SK-N-SH (cell line): Measurements from ENCODE around the gene RAD51.

Experiments
- SMC3 ChIP-seq: IDR thresholded peaks from 2 replicates; pipeline ENCODE4 v1.6.1; 2012; ENCODE audit warnings: low read depth, low read length, improper control_type of control experiment
- TAF1 ChIP-seq: IDR thresholded peaks from 2 replicates; pipeline ENCODE4 v1.6.1; 2012; ENCODE audit warnings: low read depth, mild to moderate bottlenecking, low read length, moderate library complexity, borderline replicate concordance

DNA sequence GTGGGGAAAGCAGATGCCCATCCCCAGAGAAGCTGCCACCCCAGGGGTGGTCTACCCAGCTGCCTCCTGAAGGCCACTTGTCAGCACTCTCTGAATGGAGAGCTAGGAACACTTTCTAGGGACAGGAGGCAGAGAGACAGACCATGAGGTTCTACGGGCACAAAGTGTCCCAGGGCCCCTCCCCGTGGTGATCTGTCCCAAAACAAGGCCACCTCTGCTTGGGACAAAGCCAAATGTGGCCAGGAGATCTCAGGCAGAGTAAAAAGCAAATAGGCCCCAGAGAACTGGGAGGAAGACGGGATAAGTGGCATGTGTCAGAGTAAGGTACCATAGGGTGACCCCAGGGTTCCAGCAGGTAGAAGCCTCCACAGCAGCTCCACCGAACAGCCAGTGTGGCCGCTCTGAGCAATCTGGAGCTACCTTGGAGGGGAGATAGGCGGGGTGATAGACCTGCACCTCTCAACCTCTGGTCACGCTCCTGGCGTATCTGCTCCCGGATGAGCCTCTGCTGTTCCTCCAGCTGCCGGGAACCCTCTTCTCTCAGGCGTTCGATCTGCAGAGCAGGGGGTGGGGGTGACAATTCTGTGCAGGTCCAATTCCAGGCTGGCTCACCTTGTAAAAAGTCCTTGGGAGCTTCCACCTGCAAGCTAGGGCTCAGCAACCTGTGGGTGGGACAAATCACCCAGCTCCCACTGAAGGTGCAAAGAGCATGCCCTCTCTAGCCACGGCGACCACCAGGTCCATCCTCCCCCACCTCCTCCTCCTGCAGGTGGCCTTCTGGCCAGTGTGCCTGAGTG is 81.0 kb downstream of the RAD51 start:
- TF ChIP-seq TAF1 = no peak
- no peak for TF ChIP-seq SMC3
